ENCODE results near the gene B4GALNT1. TPM values are rescaled to one million over a fixed set of nuclear protein-coding genes. Genes with fewer than 3 reads are reported as not detected.
"Not testable (repeated sequence)": the region's sequence is repeated elsewhere in the genome, so short reads cannot be mapped to it uniquely, and the experiment has no call there.

Gene B4GALNT1
- total RNA-seq, 1 donor from 2014 or later: 5.6 TPM

DNA sequence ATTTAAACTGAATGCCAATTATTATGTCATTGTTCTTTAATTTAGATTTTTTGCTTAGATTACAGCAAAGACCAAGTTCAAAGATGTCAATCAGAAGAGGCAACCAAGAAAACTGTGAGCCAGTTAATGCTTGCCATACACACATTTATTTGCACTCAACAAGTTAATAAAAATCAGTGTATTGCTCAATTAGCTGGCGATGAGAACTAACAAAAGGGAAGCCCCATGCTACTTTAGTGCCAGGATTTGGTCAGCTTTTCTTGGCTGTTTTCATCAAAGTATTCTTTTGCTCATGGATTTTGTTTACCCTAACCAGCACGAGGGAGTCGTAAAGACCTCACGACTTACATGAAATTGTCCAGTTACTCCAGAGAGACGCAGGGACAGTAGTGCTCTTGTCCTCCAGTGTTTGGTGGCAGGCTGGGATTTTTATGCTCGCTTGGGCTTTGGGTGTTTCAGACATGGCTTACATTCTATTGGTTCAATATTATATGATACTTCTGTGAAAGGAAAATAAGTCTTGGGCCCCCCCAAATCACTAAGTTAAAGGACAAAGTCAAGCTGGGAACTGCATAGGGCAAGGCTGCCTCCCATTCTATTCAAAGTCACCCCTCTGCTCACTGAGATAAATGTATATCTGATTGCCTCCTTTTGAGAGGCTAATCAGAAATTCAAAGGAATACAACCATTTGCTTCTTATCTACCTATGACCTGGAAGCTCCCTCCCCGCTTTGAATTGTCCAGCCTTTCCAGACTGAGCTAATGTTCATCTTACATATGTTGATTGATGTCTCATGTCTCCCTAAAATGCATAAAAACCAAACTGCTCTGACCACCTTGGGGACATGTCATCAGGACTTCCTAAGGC is 7.4 kb upstream of the B4GALNT1 start:
- no peak for DNase-seq (ENCODE audit: extremely low spot score, unreplicated experiment)
- no peaks in the 10 kb centered on the region for H3K9me3 Mint-ChIP-seq (ENCODE audit: unreplicated experiment)
- H3K27me3 Mint-ChIP-seq (ENCODE audit: unreplicated experiment): peaks cover 47% of the 10 kb centered on the region
- no peaks in the 10 kb centered on the region for H3K36me3 Mint-ChIP-seq (ENCODE audit: unreplicated experiment)
- H3K27ac Mint-ChIP-seq (ENCODE audit: unreplicated experiment): no peak overlapping the region
- TF ChIP-seq, protein P1, sequence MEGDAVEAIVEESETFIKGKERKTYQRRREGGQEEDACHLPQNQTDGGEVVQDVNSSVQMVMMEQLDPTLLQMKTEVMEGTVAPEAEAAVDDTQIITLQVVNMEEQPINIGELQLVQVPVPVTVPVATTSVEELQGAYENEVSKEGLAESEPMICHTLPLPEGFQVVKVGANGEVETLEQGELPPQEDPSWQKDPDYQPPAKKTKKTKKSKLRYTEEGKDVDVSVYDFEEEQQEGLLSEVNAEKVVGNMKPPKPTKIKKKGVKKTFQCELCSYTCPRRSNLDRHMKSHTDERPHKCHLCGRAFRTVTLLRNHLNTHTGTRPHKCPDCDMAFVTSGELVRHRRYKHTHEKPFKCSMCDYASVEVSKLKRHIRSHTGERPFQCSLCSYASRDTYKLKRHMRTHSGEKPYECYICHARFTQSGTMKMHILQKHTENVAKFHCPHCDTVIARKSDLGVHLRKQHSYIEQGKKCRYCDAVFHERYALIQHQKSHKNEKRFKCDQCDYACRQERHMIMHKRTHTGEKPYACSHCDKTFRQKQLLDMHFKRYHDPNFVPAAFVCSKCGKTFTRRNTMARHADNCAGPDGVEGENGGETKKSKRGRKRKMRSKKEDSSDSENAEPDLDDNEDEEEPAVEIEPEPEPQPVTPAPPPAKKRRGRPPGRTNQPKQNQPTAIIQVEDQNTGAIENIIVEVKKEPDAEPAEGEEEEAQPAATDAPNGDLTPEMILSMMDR (IDR thresholded peaks at IDR 0.05): no peak
- no peaks in the 10 kb centered on the region for H3K4me1 Mint-ChIP-seq (ENCODE audit: unreplicated experiment)
- H3K4me3 Mint-ChIP-seq (ENCODE audit: unreplicated experiment): no peak overlapping the region

DNA sequence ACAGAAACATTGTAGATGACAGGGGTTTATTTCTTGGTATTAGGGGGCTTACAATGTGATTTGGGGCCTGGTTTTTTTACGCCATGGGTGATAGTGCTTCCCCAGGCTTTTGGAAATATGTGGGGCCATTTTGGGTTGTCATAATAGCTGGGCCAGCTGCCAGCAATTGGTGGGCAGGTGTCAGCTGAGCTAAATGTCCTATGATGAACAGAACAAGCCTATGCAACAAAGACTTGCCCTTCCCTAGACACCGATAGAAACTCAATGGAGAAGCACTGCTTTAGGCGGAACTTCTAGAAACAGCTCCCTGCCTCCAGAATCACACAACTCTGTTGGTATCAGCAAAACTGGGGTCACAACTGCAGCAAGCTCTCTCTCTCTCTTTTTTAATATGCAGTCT is 5.1 kb upstream of the B4GALNT1 start:
- Mint-ChIP-seq H3K27ac (ENCODE audit: unreplicated experiment) (no peak overlapping the region), H3K4me1 (ENCODE audit: unreplicated experiment) (peaks cover 5% of the 10 kb centered on the region), H3K9me3 (ENCODE audit: unreplicated experiment) (no peaks in the 10 kb centered on the region), H3K27me3 (ENCODE audit: unreplicated experiment) (peaks cover 49% of the 10 kb centered on the region), H3K36me3 (ENCODE audit: unreplicated experiment) (no peaks in the 10 kb centered on the region), H3K4me3 (ENCODE audit: unreplicated experiment) (no peak overlapping the region)
- no peak for DNase-seq (ENCODE audit: extremely low spot score, unreplicated experiment)
- TF ChIP-seq, protein P1 (IDR thresholded peaks at IDR 0.05): no peak

- H3K4me1 Mint-ChIP-seq (ENCODE audit: unreplicated experiment): peaks cover 6% of the 10 kb centered on the region
- no peaks in the 10 kb centered on the region for H3K36me3 Mint-ChIP-seq (ENCODE audit: unreplicated experiment)
- no peak overlapping the region for H3K27ac Mint-ChIP-seq (ENCODE audit: unreplicated experiment)
- TF ChIP-seq, protein P1 (IDR thresholded peaks at IDR 0.05): peak; percentile 5
- no peak for DNase-seq (ENCODE audit: extremely low spot score, unreplicated experiment)
- peaks cover 49% of the 10 kb centered on the region for H3K27me3 Mint-ChIP-seq (ENCODE audit: unreplicated experiment)
- H3K4me3 Mint-ChIP-seq (ENCODE audit: unreplicated experiment): no peak overlapping the region
- H3K9me3 Mint-ChIP-seq (ENCODE audit: unreplicated experiment): no peaks in the 10 kb centered on the region
Observed at GRCh38 chr12:57637364-57637763, 4.4 kb upstream of the B4GALNT1 start.

DNA sequence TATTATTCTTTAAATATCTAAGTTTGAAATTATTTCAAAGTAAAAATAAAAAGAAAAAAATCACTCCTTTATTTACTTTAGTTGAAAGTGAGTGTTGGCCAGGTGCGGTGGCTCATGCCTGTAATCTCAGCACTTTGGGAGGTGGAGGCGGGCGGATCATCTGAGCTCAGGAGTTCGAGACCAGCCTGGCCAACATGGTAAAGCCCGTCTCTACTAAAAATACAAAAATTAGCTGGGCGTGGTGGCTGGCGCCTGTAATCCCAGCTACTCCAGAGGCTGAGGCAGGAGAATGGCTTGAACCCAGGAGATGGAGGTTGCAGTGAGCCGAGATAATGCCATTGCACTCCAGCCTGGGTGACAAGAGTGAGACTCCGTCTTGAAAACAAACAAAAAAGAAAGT is 3.7 kb upstream of the B4GALNT1 start:
- not testable (repeated sequence) for DNase-seq (ENCODE audit: extremely low spot score, unreplicated experiment); H3K4me3 Mint-ChIP-seq (ENCODE audit: unreplicated experiment); H3K27ac Mint-ChIP-seq (ENCODE audit: unreplicated experiment); H3K9me3 Mint-ChIP-seq (ENCODE audit: unreplicated experiment); H3K36me3 Mint-ChIP-seq (ENCODE audit: unreplicated experiment); H3K4me1 Mint-ChIP-seq (ENCODE audit: unreplicated experiment)
- H3K27me3 Mint-ChIP-seq (ENCODE audit: unreplicated experiment): peaks cover 43% of the 10 kb centered on the region

DNA sequence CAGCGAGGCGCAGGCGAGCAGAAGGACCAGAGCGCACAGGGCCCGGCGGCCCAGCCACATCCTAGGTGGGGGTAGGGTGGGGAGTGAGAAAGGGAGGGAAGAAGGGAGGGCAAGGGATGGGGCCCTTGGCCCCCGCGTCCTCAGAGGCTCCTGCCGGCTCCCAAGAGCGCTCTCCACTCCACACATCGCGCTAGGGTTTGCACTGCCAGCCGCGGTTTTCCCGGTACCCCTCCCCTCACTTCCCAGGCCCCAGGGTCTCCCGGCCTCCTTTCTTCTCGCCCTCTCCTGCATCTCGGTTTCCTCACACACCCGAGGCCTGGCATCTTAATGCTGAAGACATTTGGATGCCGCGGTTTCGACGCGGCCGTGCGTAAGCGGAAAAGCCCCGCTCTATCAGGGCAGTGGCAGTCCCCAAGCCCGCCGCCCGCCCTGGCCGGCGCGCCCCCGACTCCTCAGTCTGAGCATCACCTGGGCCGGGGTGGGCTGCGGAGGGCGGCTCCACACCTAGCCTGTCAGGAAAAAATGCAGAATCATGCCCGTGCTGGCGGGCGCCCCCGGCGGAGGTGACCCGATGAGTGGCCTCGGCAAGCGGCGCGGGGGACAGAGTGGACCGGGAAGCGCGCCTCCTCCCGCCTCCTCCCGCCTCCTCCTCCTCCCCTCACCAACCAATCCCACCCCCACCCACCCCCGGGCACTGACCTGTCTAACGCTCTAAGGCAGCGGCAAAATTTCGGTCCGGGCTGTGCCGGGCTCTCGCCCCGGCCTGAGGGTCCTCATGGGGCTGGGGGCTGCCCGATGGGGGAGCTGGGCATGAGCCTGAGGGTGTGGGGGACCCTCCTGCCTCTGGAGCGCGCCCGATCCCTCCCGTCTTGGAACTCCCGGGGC is 686 bp downstream of the B4GALNT1 start:
- Mint-ChIP-seq H3K27me3 (ENCODE audit: unreplicated experiment) (peaks cover 6% of the 10 kb centered on the region), H3K27ac (ENCODE audit: unreplicated experiment) (no peak overlapping the region), H3K4me3 (ENCODE audit: unreplicated experiment) (peak overlapping the region; percentile 72), H3K36me3 (ENCODE audit: unreplicated experiment) (no peaks in the 10 kb centered on the region), H3K4me1 (ENCODE audit: unreplicated experiment) (peaks cover 8% of the 10 kb centered on the region), H3K9me3 (ENCODE audit: unreplicated experiment) (no peaks in the 10 kb centered on the region)
- TF ChIP-seq, protein P1 (IDR thresholded peaks at IDR 0.05): no peak
- no peak for DNase-seq (ENCODE audit: extremely low spot score, unreplicated experiment)
